K562 (cell line): Measurements from ENCODE around the gene OPA3. TPM values are rescaled to one million over a fixed set of nuclear protein-coding genes. Genes with fewer than 3 reads are reported as not detected.

ENCODE experiments used
- CREBBP ChIP-seq: IDR thresholded peaks from one replicate; pipeline ENCODE4 v1.6.1; 2012; ENCODE audit warnings: low read depth, mild to moderate bottlenecking, control low read depth, inconsistent platforms, low read length
- ETV6 ChIP-seq, 3 experiments: fragments of 150-350 bp in 1 of 3; sonication (generic) in 1 of 3; formaldehyde crosslinking in 1 of 3; IDR thresholded peaks; 2 replicates each; pipeline versions ENCODE4 v1.6.1 to v1.8.0; 2014 to 2022; ENCODE audit warnings: borderline replicate concordance in 2 of 3, low read depth in 2 of 3, antibody characterized with exemption in 1 of 3, low read length in 1 of 3, mild to moderate bottlenecking in 1 of 3, missing genetic modification reagents in 1 of 3
- GABPB2 ChIP-seq: fragments of 250-450 bp; sonication (Bioruptor Pico); conservative IDR thresholded peaks from 2 replicates; pipeline ENCODE4 v1.5.1; 2021; ENCODE audit warnings: mild to moderate bottlenecking
- HDAC6 ChIP-seq: IDR thresholded peaks from 2 replicates; pipeline ENCODE4 v1.6.1; 2012; ENCODE audit warnings: low read depth, mild to moderate bottlenecking, control low read depth, inconsistent platforms, low read length, moderate library complexity
- PBX2 ChIP-seq, 2 experiments: IDR thresholded peaks in 1 of 2; conservative IDR thresholded peaks in 1 of 2; 2 replicates each; pipeline ENCODE4 v1.6.1; 2016; ENCODE audit warnings: low read depth in 2 of 2, mild to moderate bottlenecking in 1 of 2, missing compliant biosample characterization in 1 of 2, missing genetic modification characterization in 1 of 2, moderate library complexity in 1 of 2
- PTRF ChIP-seq: fragments of 450-650 bp; IDR thresholded peaks from 2 replicates; pipeline ENCODE4 v1.6.1; 2016; ENCODE audit warnings: mild to moderate bottlenecking, missing genetic modification characterization, missing compliant biosample characterization
- RBM34 ChIP-seq: fragments of 200-400 bp; formaldehyde crosslinking; IDR thresholded peaks from 2 replicates; pipeline ENCODE4 v1.6.1; 2018; ENCODE audit warnings: low read length, borderline replicate concordance; ENCODE audit not compliant: insufficient read depth
- SPI1 ChIP-seq: IDR thresholded peaks from 2 replicates; pipeline ENCODE4 v1.6.1; 2011; ENCODE audit warnings: low read depth, low read length, control low read depth, borderline replicate concordance
- SREBF2 ChIP-seq: sonication (generic); formaldehyde crosslinking; IDR thresholded peaks from 2 replicates; pipeline ENCODE4 v1.4.0; 2020; ENCODE audit warnings: mild to moderate bottlenecking, missing genetic modification reagents
- ZNF124 ChIP-seq: sonication (generic); formaldehyde crosslinking; IDR thresholded peaks from 2 replicates; pipeline ENCODE4 v1.8.1; 2022; ENCODE audit warnings: missing genetic modification reagents
- ZNF277 ChIP-seq: fragments of 250-450 bp; sonication (Bioruptor Pico); IDR thresholded peaks from 2 replicates; pipeline ENCODE4 v1.8.0; 2022; ENCODE audit warnings: inconsistent platforms, mild to moderate bottlenecking, moderate library complexity, borderline replicate concordance
- ZNF318 ChIP-seq, 2 experiments: fragments of 450-650 bp; IDR thresholded peaks; 2 replicates each; pipeline ENCODE4 v1.6.1; 2016; ENCODE audit warnings: mild to moderate bottlenecking in 2 of 2, borderline replicate concordance in 1 of 2, low read depth in 1 of 2, moderate library complexity in 1 of 2
- polyA plus RNA-seq, 8 experiments: library from polyadenylated mRNA; depleted of rRNA in 4 of 8; stranded (reverse) in 5 of 8; unstranded in 3 of 8; fragments of >200 nt; fragmentation: Nextera tagmentation in 2 of 8; fragmentation: Illumina TruSeq in 1 of 8; extraction: Ambion mirVana in 2 of 8; extraction: Trizol in 1 of 8; gene quantifications; 2 replicates each; pipeline versions ENCODE4 v1.2.1 to v1.2.3, GENCODE V29; 2011 to 2014; ENCODE audit warnings: inconsistent platforms in 1 of 8, missing spikeins in 1 of 8
- total RNA-seq, 7 experiments: library from RNA; depleted of rRNA in 6 of 7; stranded (reverse); fragments of >200 nt in 6 of 7; fragmentation: Illumina TruSeq in 2 of 7; extraction: Trizol in 2 of 7; gene quantifications; 2 replicates each; pipeline versions ENCODE4 v1.2.1 to v1.2.3, GENCODE V29; 2011 to 2021; ENCODE audit warnings: low replicate concordance in 1 of 7

The OPA3 gene
- total and polyA plus RNA-seq, 9 of the 15 experiments (the other 6 are each of a cell fraction or from before 2014, with no cell fraction given): 1.4 to 18.8 (median 9.0) TPM

GRCh38 chr19:45506989-45507871 is 77.4 kb downstream of the OPA3 start, which contains the start of gene VASP (continued):
- TF ChIP-seq ZNF318 (IDR thresholded peaks at IDR 0.05; ENCODE audit: borderline replicate concordance in 1 of 2, low read depth in 1 of 2): no peak
- TF ChIP-seq RBM34: no peak
- no peak for TF ChIP-seq GABPB2
- TF ChIP-seq SPI1: no peak
- no peak; a peak in 1 of 4 replicates for TF ChIP-seq ETV6 (IDR thresholded peaks at IDR 0.05; ENCODE audit: borderline replicate concordance in 1 of 2, low read depth in 2 of 2, low read length in 1 of 2)
- no peak for TF ChIP-seq ETV6 (CRISPR knock-in tag; IDR thresholded peaks at IDR 0.05; ENCODE audit: borderline replicate concordance)
- TF ChIP-seq ZNF277: no peak
- no peak for TF ChIP-seq CREBBP
- TF ChIP-seq PBX2 (CRISPR knock-in tag; IDR thresholded peaks at IDR 0.05; ENCODE audit: low read depth): no peak
- TF ChIP-seq PBX2 (tag; conservative IDR thresholded peaks at IDR 0.05; ENCODE audit: low read depth): no peak
- TF ChIP-seq SREBF2 (CRISPR knock-in tag): no peak
- TF ChIP-seq PTRF (tag): no peak
- TF ChIP-seq HDAC6: no peak
- no peak for TF ChIP-seq ZNF124 (CRISPR knock-in tag)
